Heart left ventricle (tissue), 16 donors: ENCODE data around the gene SLC6A3. TPM values are rescaled to one million over a fixed set of nuclear protein-coding genes. Genes with fewer than 3 reads are reported as not detected.

Experiments used
- ATAC-seq, 4 donors: fragments of 200-7000 bp; cut with Tn5 transposase; one replicate each; pipeline ENCODE4 v1.9.1; 2020 to 2022; ENCODE audit warnings: moderate library complexity in 4 of 4, mild to moderate bottlenecking in 3 of 4, moderate number of reproducible peaks in 1 of 4
- DNase-seq, 5 donors: peaks; one replicate each; pipeline ENCODE4 v3.0.0-alpha.2; 2020
- H3K27ac ChIP-seq, 12 donors: fragments of 200-600 bp; sonication (generic) in 4 of 12; one replicate each; pipeline versions ENCODE4 v1.5.0 to v1.8.0; 2016 to 2022; ENCODE audit warnings: mild to moderate bottlenecking in 2 of 12
- H3K27me3 ChIP-seq, 9 donors: fragments of 200-600 bp; sonication (generic) in 2 of 9; one replicate each; pipeline versions ENCODE4 v1.5.1 to v1.8.0; 2016 to 2022; ENCODE audit warnings: mild to moderate bottlenecking in 3 of 9
- H3K36me3 ChIP-seq, 9 donors: fragments of 200-600 bp; sonication (generic) in 2 of 9; one replicate each; pipeline versions ENCODE4 v1.5.0 to v1.8.0; 2018 to 2022; ENCODE audit warnings: mild to moderate bottlenecking in 2 of 9
- H3K4me1 ChIP-seq, 12 donors: fragments of 200-600 bp; sonication (generic) in 4 of 12; one replicate each; pipeline versions ENCODE4 v1.5.0 to v1.8.0; 2016 to 2022; ENCODE audit warnings: mild to moderate bottlenecking in 3 of 12
- H3K4me3 ChIP-seq, 12 donors: fragments of 200-600 bp; sonication (generic) in 4 of 12; one replicate each; pipeline versions ENCODE4 v1.5.0 to v1.8.0; 2017 to 2022; ENCODE audit warnings: mild to moderate bottlenecking in 9 of 12, moderate library complexity in 4 of 12
- H3K9me3 ChIP-seq, 12 donors: fragments of 200-600 bp; sonication (generic) in 4 of 12; one replicate each; pipeline versions ENCODE4 v1.5.0 to v1.8.0; 2016 to 2022; ENCODE audit warnings: mild to moderate bottlenecking in 1 of 12
- CTCF ChIP-seq, 12 donors: fragments of 200-600 bp; sonication (generic) in 4 of 12; IDR thresholded peaks; one replicate each; pipeline versions ENCODE4 v1.5.0 to v1.8.0; 2018 to 2022; ENCODE audit warnings: antibody characterized with exemption in 12 of 12, mild to moderate bottlenecking in 5 of 12
- POLR2A ChIP-seq, 2 donors: fragments of 450-650 bp; IDR thresholded peaks; one replicate each; pipeline ENCODE4 v1.6.1; 2017; ENCODE audit warnings: antibody characterized with exemption in 2 of 2, mild to moderate bottlenecking in 2 of 2, moderate library complexity in 2 of 2
- WGBS, 4 donors: extraction: QIAGEN DNeasy Blood & Tissue Kit in 2 of 4; methylation state at CpG; one replicate each; pipeline versions ENCODE4 v1.1.5 to v1.1.7; 2013 to 2018; 5-methylcytosine and 5-hydroxymethylcytosine counted together
- intact Hi-C, 10 donors: fragments of 100-400 bp; cut with DNase I; formaldehyde crosslinking; loops; one replicate each; pipeline versions ENCODE4 v1.11.1 to v1.14.2; 2022
- polyA plus RNA-seq, 2 donors: library from polyadenylated mRNA; stranded (reverse); fragments of 200-250 nt; gene quantifications; one replicate each; pipeline ENCODE4 v1.2.3, GENCODE V29; 2013
- total RNA-seq, 9 donors: library from RNA; depleted of rRNA in 2 of 9; stranded (reverse); fragments of >200 nt in 2 of 9; fragmentation: NEBNext Ultra II Directional in 3 of 9; extraction: Animal tissue kit (Norgen Biotek cat#: 25700) in 3 of 9; gene quantifications; one replicate each; pipeline versions ENCODE4 v1.1.0 to v1.2.4, GENCODE V29; 2016 to 2023
- donor health status: ischemic (EF 13 %, LVEDD 7.1; RV severe dilation, severe dysfunction).
- donor health status: healthy with polysubstance abuse.
- donor health status: DM: no; HTN: yes; CAD: no.
- donor health status: DM: no; HTN: no; CAD: no.
- donor health status: ischemic (EF 25% LVEDD 6.9; RV normal size, moderate dysfunction).
- donor health status: ischemic (EF 25% LVEDD 5.7; RV mildly dilated, moderate dysfunction).
- donor health status: healthy.
- donor health status: DM: yes; HTN: yes; CAD: no.
- donor health status: ischemic (EF 35%, LVEDD 5.7; RV mildly dilated, moderate dysfunction).
- donor health status: nonischemic (EF 11% LVEDD 7.7; RV severe dilation, severe dysfunction).
- donor health status: DM: yes; HTN: yes; CAD: no.
- donor health status: PGD.
- donor health status: ischemic (EF 29% LVEDD 5.4; RV normal size, mild dysfunction).
- donor health status: nonischemic (EF 23%, LVEDD 6.1; RV moderate dilation, normal function).

SLC6A3 gene
- total and polyA plus RNA-seq, 11 donors, result 0.06 to 0.29 (median 0.11) TPM; not detected in 7

GRCh38 chr5:1415626-1416360, 29.4 kb downstream of the SLC6A3 start:
- H3K4me3 ChIP-seq, result no peak overlapping the region
- peaks cover 0 to 19% (median 0%) of the 10 kb centered on the region in 9 donors for H3K27me3 ChIP-seq
- intact Hi-C loops, result no loop called here
- DNase-seq (peak in 2 of 5 donors; percentile 1 to 45), ATAC-seq (no peak)
- WGBS, 4 donors, result 63 to 77% (median 75%) methylated on average over 14 to 22 of the region's 22 CpGs
- H3K27ac ChIP-seq, result no peak overlapping the region
- H3K4me1 ChIP-seq, result no peaks in the 10 kb centered on the region
- H3K9me3 ChIP-seq, result no peaks in the 10 kb centered on the region
- TF ChIP-seq CTCF (IDR thresholded peaks at IDR 0.05) (no peak), POLR2A (IDR thresholded peaks at IDR 0.05) (no peak)
- H3K36me3 ChIP-seq, result no peaks in the 10 kb centered on the region

GRCh38 chr5:1415059-1415425, 30.2 kb downstream of the SLC6A3 start:
- DNase-seq (peak in 2 of 5 donors; percentile 6 to 37), ATAC-seq (no peak)
- Histone ChIP-seq H3K27me3 (peaks cover 0 to 21% (median 0%) of the 10 kb centered on the region in 9 donors), H3K4me1 (no peaks in the 10 kb centered on the region), H3K4me3 (no peak overlapping the region), H3K36me3 (no peaks in the 10 kb centered on the region), H3K9me3 (no peaks in the 10 kb centered on the region), H3K27ac (no peak overlapping the region)
- WGBS, 4 donors, result 59 to 81% (median 78%) methylated on average over 7 to 13 of the region's 13 CpGs
- no peak for TF ChIP-seq CTCF (IDR thresholded peaks at IDR 0.05)
- TF ChIP-seq POLR2A (IDR thresholded peaks at IDR 0.05), result no peak
- intact Hi-C loops, result no loop called here

- DNase-seq, result peak in 2 of 5 donors; percentile 12 to 42
- WGBS, 4 donors, result 47 to 64% (median 64%) methylated on average over 16 to 27 of the region's 27 CpGs
- H3K27me3 ChIP-seq, result peaks cover 0 to 27% (median 4%) of the 10 kb centered on the region in 9 donors
- no peak overlapping the region for H3K4me3 ChIP-seq
- no peak overlapping the region for H3K27ac ChIP-seq
- no peaks in the 10 kb centered on the region for H3K4me1 ChIP-seq
- no peak for TF ChIP-seq POLR2A (IDR thresholded peaks at IDR 0.05)
- no peak for TF ChIP-seq CTCF (IDR thresholded peaks at IDR 0.05)
- no peaks in the 10 kb centered on the region for H3K36me3 ChIP-seq
- intact Hi-C loops, result no loop called here
- no peak for ATAC-seq
- no peaks in the 10 kb centered on the region for H3K9me3 ChIP-seq
These were observed 30.8 kb downstream of the SLC6A3 start for GRCh38 chr5:1414311-1415058.

- 64 to 75% (median 67%) methylated on average over 12 to 23 of the region's 23 CpGs for WGBS, 4 donors
- ATAC-seq, result no peak
- intact Hi-C loops, result no loop called here
- peak in 2 of 5 donors; percentile 10 to 34 for DNase-seq
- TF ChIP-seq CTCF (IDR thresholded peaks at IDR 0.05) (no peak), POLR2A (IDR thresholded peaks at IDR 0.05) (no peak)
- H3K27me3 ChIP-seq, result peaks cover 0 to 34% (median 7%) of the 10 kb centered on the region in 9 donors
- no peak overlapping the region for H3K27ac ChIP-seq
- H3K4me3 ChIP-seq, result no peak overlapping the region
- H3K9me3 ChIP-seq, result no peaks in the 10 kb centered on the region
- no peaks in the 10 kb centered on the region for H3K36me3 ChIP-seq
- H3K4me1 ChIP-seq, result no peaks in the 10 kb centered on the region
These were observed 31.5 kb downstream of the SLC6A3 start for GRCh38 chr5:1413611-1414241.
